ENCODE measurements around the gene ARL8A. TPM values are rescaled to one million over a fixed set of nuclear protein-coding genes. Genes with fewer than 3 reads are reported as not detected.
A peak's percentile ranks its signal among the peaks of the same experiment; 100 is the strongest.
"Not testable (repeated sequence)": the region's sequence is repeated elsewhere in the genome, so short reads cannot be mapped to it uniquely, and the experiment has no call there.

ARL8A gene
- total RNA-seq, 2 experiments from 2014 or later, result 62.4 to 63.8 TPM

- Mint-ChIP-seq H3K4me3 (no peak overlapping the region), H3K36me3 (ENCODE audit: low read depth) (no peaks in the 10 kb centered on the region), H3K9me3 (no peaks in the 10 kb centered on the region), H3K4me1 (peaks cover 42% of the 10 kb centered on the region), H3K27me3 (no peaks in the 10 kb centered on the region), H3K27ac (no peak overlapping the region)
- POLR2A ChIA-PET, result interaction anchor here (1.3 kb wide), 1 partner anchor 9 kb away, joined by 4 read pairs; the partner anchor contains the start of gene PTPN7
- DNase-seq, result no peak
- CTCF ChIA-PET, result no interaction called here
Observed at GRCh38 chr1:202168861-202169260, 24.3 kb upstream of the ARL8A start.

DNA sequence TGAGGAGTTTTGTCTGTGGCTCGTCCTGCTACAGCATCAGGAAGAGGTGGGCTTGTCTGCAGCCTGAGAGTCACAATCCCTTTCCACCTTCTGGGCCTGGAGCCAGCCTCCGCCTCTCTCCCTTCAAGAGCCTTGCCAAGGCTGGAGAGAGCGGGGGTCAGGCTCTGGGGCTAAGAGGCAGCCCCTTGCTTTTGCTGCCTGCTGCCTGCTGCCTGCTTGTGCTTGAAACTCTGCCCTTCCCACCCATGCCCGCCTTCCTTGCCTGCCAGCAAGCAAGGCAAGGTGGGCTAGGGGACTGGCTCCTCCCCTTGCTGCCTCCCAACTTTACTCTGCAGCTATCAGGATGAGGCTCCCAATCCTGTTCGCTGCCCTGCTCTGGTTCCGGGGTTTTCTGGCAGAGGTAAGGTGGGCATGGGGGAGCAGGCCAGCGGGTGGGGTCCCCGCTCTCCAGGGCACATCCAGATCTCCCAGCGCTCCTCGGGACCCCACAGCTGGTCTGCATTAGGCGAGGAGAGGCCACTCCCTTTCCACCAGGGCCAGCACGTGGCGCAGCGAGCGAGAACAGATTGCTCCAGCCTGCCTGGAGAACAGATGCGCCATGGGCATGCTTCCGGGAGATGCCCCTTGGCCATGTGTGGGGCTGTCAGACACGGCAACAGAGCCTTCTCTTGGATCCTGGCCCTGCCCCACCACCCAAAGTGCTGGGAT lies 23.3 kb upstream of the ARL8A start:
- no peak for DNase-seq
- Mint-ChIP-seq H3K4me1 (peaks cover 52% of the 10 kb centered on the region), H3K4me3 (no peak overlapping the region), H3K36me3 (ENCODE audit: low read depth) (no peaks in the 10 kb centered on the region), H3K27ac (no peak overlapping the region), H3K9me3 (no peaks in the 10 kb centered on the region), H3K27me3 (no peaks in the 10 kb centered on the region)
- ChIA-PET POLR2A (interaction anchor here (1.1 to 1.3 kb wide), 2 partner anchors 8 to 12 kb away, joined by 4 read pairs; partner anchors contain the start of gene PTPN7), CTCF (interaction anchor here (1.2 kb wide), 1 partner anchor 13 kb away, joined by 3 read pairs; no protein-coding TSS in a partner anchor)

DNA sequence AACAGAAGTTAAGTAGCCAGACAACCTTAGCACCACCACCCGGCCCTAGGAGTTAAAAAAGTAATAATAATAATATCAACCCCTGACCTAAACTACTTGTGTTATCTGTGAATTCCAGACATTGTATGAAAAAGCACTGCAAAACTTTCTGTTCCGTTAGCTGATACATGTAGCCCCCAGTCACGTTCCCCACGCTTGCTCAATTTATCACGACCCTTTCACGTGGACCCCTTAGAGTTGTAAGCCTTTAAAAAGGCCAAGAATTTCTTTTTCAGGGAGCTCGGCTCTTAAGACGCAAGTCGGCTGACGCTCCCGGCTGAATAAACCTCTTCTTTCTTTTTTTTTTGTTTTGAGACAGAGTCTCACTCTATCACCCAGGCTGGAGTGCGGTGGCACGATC lies 22.5 kb upstream of the ARL8A start:
- not testable (repeated sequence) for H3K9me3 Mint-ChIP-seq; H3K4me3 Mint-ChIP-seq; H3K27me3 Mint-ChIP-seq; H3K36me3 Mint-ChIP-seq (ENCODE audit: low read depth); DNase-seq
- CTCF ChIA-PET, result interaction anchor here (1.2 to 2.5 kb wide), 2 partner anchors 12 to 26 kb away, joined by 3 to 10 read pairs; partner anchors contain the start of gene LGR6
- POLR2A ChIA-PET, result interaction anchor here (1.1 kb wide), 1 partner anchor 13 kb away, joined by 4 read pairs; no protein-coding TSS in a partner anchor
- Mint-ChIP-seq H3K27ac (peak overlapping the region; percentile 6), H3K4me1 (peaks cover 60% of the 10 kb centered on the region)

DNA sequence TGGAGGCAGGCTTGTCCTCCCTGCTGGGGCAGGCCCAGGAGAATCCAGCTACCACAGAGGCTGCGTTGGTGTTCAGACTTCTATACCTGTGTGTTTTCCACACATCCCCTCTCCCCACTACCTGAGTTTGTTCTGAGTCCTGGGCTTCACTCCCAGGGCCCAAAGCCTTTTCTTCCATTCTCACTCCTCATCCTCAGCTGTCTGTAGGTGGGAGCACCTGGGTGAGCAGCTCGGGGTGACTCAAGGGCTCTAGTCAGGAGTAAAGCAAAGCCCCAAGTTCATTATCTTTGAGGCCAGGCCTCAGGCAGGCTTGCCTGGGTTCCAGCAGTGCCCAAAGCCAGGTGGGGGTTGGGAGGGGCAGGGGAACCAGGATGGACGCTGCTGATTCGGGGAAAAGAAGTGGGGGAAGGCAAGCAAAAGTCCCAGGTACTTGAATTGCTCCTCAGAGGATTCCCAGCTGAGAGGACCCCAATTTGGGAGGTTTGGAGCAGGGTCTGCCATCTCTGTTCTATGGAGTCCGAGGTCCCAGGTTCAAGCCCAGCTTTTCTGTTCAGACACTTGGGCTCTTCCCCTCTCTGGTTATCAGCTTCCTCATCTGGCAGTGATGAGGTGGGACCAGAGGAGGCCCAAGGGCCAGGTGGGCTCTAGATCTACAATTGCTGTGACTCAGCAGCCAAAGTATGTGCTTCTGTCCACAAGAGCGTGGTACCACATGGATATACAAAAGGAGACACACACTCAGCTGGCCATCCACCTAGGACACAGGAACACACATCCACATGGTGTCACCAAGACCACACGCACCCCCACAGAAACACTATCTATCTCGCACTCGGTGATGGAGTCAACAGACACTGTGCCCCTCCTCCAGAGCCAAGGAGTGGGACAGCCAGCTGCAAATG lies 21.7 kb upstream of the ARL8A start:
- peak overlapping the region; percentile 99 for H3K27ac Mint-ChIP-seq
- DNase-seq, result no peak
- H3K36me3 Mint-ChIP-seq (ENCODE audit: low read depth), result no peaks in the 10 kb centered on the region
- H3K4me3 Mint-ChIP-seq, result peak overlapping the region; percentile 9
- H3K27me3 Mint-ChIP-seq, result no peaks in the 10 kb centered on the region
- H3K4me1 Mint-ChIP-seq, result peaks cover 68% of the 10 kb centered on the region
- no peaks in the 10 kb centered on the region for H3K9me3 Mint-ChIP-seq
- CTCF ChIA-PET, result interaction anchor here (0.6 to 4.1 kb wide), 8 partner anchors 9 to 1172 kb away, joined by 3 to 26 read pairs (median 6); partner anchors contain the start of gene LGR6
- POLR2A ChIA-PET, result interaction anchor here (0.9 to 8.3 kb wide), 5 partner anchors 8 to 20 kb away, joined by 3 to 174 read pairs (median 7); partner anchors contain the start of gene ARL8A

- Mint-ChIP-seq H3K9me3 (no peaks in the 10 kb centered on the region), H3K4me1 (peaks cover 68% of the 10 kb centered on the region), H3K4me3 (peak overlapping the region; percentile 65), H3K27me3 (no peaks in the 10 kb centered on the region), H3K36me3 (ENCODE audit: low read depth) (peaks cover 5% of the 10 kb centered on the region), H3K27ac (peak overlapping the region; percentile 99)
- ChIA-PET CTCF (interaction anchor here (0.7 to 4.1 kb wide), 6 partner anchors 10 to 874 kb away, joined by 3 to 26 read pairs (median 7); partner anchors contain the start of gene LGR6), POLR2A (interaction anchor here (0.9 to 8.3 kb wide), 5 partner anchors 9 to 19 kb away, joined by 4 to 174 read pairs (median 7); partner anchors contain the start of gene ARL8A)
- peak; percentile 47 for DNase-seq
Observed at GRCh38 chr1:202165267-202165941, 20.9 kb upstream of the ARL8A start.

GRCh38 chr1:202164271-202165037 lies 19.9 kb upstream of the ARL8A start:
- peaks cover 15% of the 10 kb centered on the region for H3K36me3 Mint-ChIP-seq (ENCODE audit: low read depth)
- DNase-seq, result peak; percentile 85
- H3K27ac Mint-ChIP-seq, result peak overlapping the region; percentile 99
- no peaks in the 10 kb centered on the region for H3K9me3 Mint-ChIP-seq
- POLR2A ChIA-PET, result interaction anchor here (1.0 to 8.3 kb wide), 5 partner anchors 10 to 18 kb away, joined by 3 to 174 read pairs (median 7); partner anchors contain the start of gene ARL8A
- H3K27me3 Mint-ChIP-seq, result no peaks in the 10 kb centered on the region
- peak overlapping the region; percentile 65 for H3K4me3 Mint-ChIP-seq
- CTCF ChIA-PET, result interaction anchor here (0.5 to 4.1 kb wide), 6 partner anchors 10 to 281 kb away, joined by 3 to 26 read pairs (median 7); partner anchors contain the start of gene LGR6
- H3K4me1 Mint-ChIP-seq, result peaks cover 69% of the 10 kb centered on the region

DNA sequence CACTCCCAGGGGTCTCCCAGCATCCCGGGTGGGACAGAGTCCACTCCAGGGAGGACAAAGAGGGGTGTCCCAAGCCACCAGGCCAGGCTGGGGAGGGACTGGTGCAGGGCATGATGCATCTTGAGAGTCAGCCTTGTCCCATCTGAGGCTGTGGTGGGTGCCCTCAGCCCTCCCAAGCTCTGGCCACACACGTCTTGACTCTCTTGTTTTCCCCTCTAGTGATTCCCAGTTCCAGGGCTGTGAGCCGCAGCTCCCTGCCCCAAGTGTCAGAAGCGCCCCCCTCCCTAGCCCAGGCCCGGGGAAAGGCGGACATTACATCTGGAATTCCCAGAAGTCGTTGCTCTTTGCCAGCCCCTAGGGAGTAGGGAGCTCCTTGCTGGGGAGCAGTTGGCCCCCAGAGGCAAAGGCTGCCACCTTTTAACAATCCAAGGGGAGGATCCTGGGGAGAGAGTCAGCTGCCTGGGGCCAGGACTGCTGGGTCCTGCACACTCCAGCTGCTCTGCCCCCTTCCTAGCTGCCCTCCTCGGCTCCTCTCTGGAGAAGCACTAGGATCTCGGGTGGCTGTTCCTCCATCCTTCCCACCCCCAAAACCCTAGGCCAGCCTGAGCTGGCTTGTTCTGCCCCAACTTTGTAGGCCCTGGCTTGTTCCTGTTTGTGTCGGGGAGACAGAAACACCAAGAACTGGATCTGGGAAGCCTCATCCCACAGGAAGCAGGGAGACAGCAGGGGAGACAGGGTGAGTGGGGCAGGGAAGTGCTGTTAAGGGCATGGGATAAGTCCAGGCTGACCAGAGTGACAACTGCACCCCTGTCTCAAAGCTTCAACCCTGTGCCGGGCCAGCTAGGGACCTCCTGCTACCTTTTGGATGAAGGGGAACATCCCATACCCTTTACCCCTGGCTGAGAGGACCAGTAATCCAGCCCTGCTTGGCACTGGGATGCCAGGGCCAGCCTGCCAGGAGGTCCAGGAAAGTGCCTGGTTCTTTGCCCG lies 19.0 kb upstream of the ARL8A start:
- Mint-ChIP-seq H3K27me3 (no peaks in the 10 kb centered on the region), H3K9me3 (no peaks in the 10 kb centered on the region), H3K36me3 (ENCODE audit: low read depth) (peaks cover 24% of the 10 kb centered on the region), H3K4me1 (peaks cover 76% of the 10 kb centered on the region), H3K27ac (peak overlapping the region; percentile 99), H3K4me3 (peak overlapping the region; percentile 98)
- DNase-seq, result no peak
- ChIA-PET POLR2A (interaction anchor here (1.0 to 8.3 kb wide), 9 partner anchors 9 to 178 kb away, joined by 3 to 174 read pairs (median 9); partner anchors contain the start of genes ARL8A and UBE2T), CTCF (interaction anchor here (0.5 to 4.1 kb wide), 10 partner anchors 9 to 280 kb away, joined by 3 to 26 read pairs (median 4); no protein-coding TSS in a partner anchor)

DNA sequence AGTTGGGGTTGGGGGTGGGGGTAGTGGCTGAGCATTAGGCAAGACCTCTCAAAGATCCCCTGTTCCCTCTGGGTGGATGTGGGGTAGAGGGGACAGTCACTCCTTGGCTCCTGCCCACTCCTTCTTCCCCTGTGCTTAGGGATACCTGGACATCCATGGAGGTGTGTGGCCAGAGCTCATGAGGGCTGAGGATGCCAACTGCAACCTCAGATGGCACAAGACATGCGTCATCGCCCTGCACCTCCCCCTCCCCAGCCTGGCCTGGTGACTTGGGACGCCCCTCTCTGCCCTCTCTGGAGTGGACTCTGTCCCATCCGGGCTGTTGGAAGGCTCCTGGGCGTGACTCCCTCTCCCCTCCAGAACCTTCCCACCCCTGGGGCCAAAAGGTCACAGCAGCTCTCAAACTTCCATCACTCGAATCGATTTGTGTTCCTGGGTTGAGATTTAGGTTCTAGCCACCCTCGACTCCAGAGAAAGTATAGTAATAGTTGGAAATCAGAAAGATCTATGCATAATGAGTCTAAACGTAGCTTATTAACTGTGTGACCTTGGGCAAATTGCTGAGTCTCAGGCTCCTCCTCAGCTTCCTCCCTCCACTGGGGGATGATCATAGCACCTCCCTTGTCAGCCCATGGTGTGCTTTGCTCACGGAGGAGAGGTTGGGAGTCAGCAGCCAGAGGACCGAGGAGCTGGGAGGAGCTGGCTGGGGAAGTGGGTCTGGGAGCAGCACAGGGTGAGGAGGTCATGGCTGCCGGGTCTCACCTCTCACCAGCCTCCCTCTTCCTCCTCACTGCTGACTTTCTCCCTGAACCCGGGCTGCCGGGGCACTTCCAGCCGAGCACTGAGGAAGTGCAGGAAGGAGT lies 18.1 kb upstream of the ARL8A start:
- POLR2A ChIA-PET, result interaction anchor here (1.1 to 8.3 kb wide), 6 partner anchors 8 to 179 kb away, joined by 3 to 174 read pairs (median 14); partner anchors contain the start of genes ARL8A and UBE2T
- Mint-ChIP-seq H3K36me3 (ENCODE audit: low read depth) (peaks cover 32% of the 10 kb centered on the region), H3K27me3 (no peaks in the 10 kb centered on the region), H3K27ac (peak overlapping the region; percentile 99), H3K4me3 (peak overlapping the region; percentile 98), H3K4me1 (peaks cover 83% of the 10 kb centered on the region), H3K9me3 (no peaks in the 10 kb centered on the region)
- DNase-seq, result peak; percentile 57
- CTCF ChIA-PET, result interaction anchor here (0.7 to 4.1 kb wide), 10 partner anchors 8 to 267 kb away, joined by 3 to 26 read pairs (median 4); no protein-coding TSS in a partner anchor

DNA sequence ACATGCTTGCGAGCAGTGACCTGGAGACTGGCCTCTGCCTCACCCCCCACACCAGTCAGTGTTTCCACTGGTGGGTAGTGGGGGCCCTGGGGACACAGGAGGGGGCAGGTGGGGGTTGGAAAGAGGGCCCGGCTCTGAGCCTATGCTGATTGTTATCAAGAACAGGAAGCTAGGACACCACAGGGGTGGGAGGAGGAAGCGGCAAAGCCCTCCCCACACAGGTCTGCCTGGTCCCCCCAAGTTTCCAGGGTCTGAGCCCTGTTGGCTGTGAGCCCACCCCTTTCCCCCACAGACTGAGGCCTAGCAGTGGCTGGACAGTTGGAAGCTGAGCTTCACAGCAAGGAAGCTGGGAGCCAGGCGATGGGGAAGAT lies 17.5 kb upstream of the ARL8A start:
- Mint-ChIP-seq H3K27me3 (no peaks in the 10 kb centered on the region), H3K4me3 (peak overlapping the region; percentile 98), H3K4me1 (peaks cover 87% of the 10 kb centered on the region), H3K27ac (peak overlapping the region; percentile 99), H3K36me3 (ENCODE audit: low read depth) (peaks cover 36% of the 10 kb centered on the region), H3K9me3 (no peaks in the 10 kb centered on the region)
- DNase-seq, result peak; percentile 67
- CTCF ChIA-PET, result interaction anchor here (1.6 to 1.8 kb wide), 4 partner anchors 15 to 27 kb away, joined by 4 to 11 read pairs (median 5); no protein-coding TSS in a partner anchor
- POLR2A ChIA-PET, result interaction anchor here (1.9 to 8.3 kb wide), 4 partner anchors 7 to 180 kb away, joined by 9 to 174 read pairs (median 24); partner anchors contain the start of genes ARL8A and UBE2T

All from activated CD4-positive, alpha-beta memory T cell treated with anti-CD3 and anti-CD28 coated beads, Interleukin-2, amount 10 ng/mL, durations not matched to agents 7 days and 5 days (primary cell).